IMR-90 (cell line): ENCODE measurements around the gene SULT1B1. TPM values are rescaled to one million over a fixed set of nuclear protein-coding genes. Genes with fewer than 3 reads are reported as not detected.

Experiments used
- ATAC-seq: fragments of 200-7000 bp; cut with Tn5 transposase; 2 replicates; pipeline ENCODE4 v1.9.1; 2020; ENCODE audit warnings: low read depth, mild to moderate bottlenecking, moderate library complexity
- BruUV-seq: library from RNA; stranded (reverse); fragments of 400-500 nt; replicated peaks from 2 replicates; lab custom pipeline; 2021; lab: Mats Ljungman, UMichigan
- CTCF ChIA-PET: fragments of 300-600 bp; formaldehyde crosslinking; extraction: SDS; loops from one replicate; lab custom pipeline; 2021; ENCODE audit warnings: antibody characterized with exemption; lab: Yijun Ruan, JAX
- POLR2A ChIA-PET: fragments of 300-600 bp; sonication (Branson Sonifier 250); formaldehyde crosslinking; loops from one replicate; lab custom pipeline; 2022; ENCODE audit warnings: antibody characterized with exemption; ENCODE audit not compliant: unreplicated experiment; lab: Charles Lee
- DNase-seq: peaks from one replicate; pipeline ENCODE4 v3.0.0; 2013
- H2AFZ ChIP-seq: replicated peaks from 2 replicates; pipeline ENCODE3; 2013; ENCODE audit warnings: low read length, mild to moderate bottlenecking; ENCODE audit not compliant: poor library complexity
- H2AK5ac ChIP-seq: 2 replicates; pipeline ENCODE4 v1.6.1; 2013; ENCODE audit warnings: low read depth, low read length, inconsistent platforms
- H2AK9ac ChIP-seq: replicated peaks from 2 replicates; pipeline ENCODE3; 2013; ENCODE audit warnings: mild to moderate bottlenecking, low read depth, low read length, moderate library complexity; ENCODE audit not compliant: poor library complexity
- H2BK120ac ChIP-seq: 2 replicates; pipeline ENCODE4 v1.6.1; 2013; ENCODE audit warnings: low read depth, low read length, inconsistent platforms
- H2BK15ac ChIP-seq: 3 replicates; pipeline ENCODE4 v1.6.1; 2013; ENCODE audit warnings: low read depth, low read length, inconsistent platforms
- H2BK20ac ChIP-seq: 2 replicates; pipeline ENCODE4 v1.6.1; 2013; ENCODE audit warnings: low read depth, mild to moderate bottlenecking, inconsistent platforms, low read length, moderate library complexity
- H2BK5ac ChIP-seq: 2 replicates; pipeline ENCODE4 v1.6.1; 2013; ENCODE audit warnings: mild to moderate bottlenecking, low read depth, low read length, inconsistent platforms; ENCODE audit not compliant: poor library complexity, severe bottlenecking
- H3K14ac ChIP-seq: replicated peaks from 2 replicates; pipeline ENCODE4 v1.6.1; 2013; ENCODE audit warnings: low read depth, low read length, inconsistent platforms
- H3K18ac ChIP-seq: 2 replicates; pipeline ENCODE4 v1.6.1; 2013; ENCODE audit warnings: low read depth, low read length, control low read depth
- H3K23ac ChIP-seq: 2 replicates; pipeline ENCODE4 v1.6.1; 2013; ENCODE audit warnings: low read depth, low read length, inconsistent platforms
- H3K27ac ChIP-seq: 2 replicates; pipeline ENCODE4 v1.5.1; 2013; ENCODE audit warnings: mild to moderate bottlenecking, control low read depth, low read length; ENCODE audit not compliant: insufficient read depth
- H3K27me3 ChIP-seq: 2 replicates; pipeline ENCODE4 v1.6.1; 2013; ENCODE audit warnings: low read length; ENCODE audit not compliant: control insufficient read depth, insufficient read depth
- H3K36me3 ChIP-seq: 2 replicates; pipeline ENCODE4 v1.6.1; 2013; ENCODE audit warnings: low read length, mixed read lengths; ENCODE audit not compliant: control insufficient read depth, insufficient read depth
- H3K4ac ChIP-seq: 2 replicates; pipeline ENCODE4 v1.6.1; 2013; ENCODE audit warnings: low read depth, low read length, inconsistent platforms
- H3K4me1 ChIP-seq: 2 replicates; pipeline ENCODE4 v1.6.1; 2013; ENCODE audit warnings: low read length, mixed read lengths; ENCODE audit not compliant: control insufficient read depth, insufficient read depth
- H3K4me2 ChIP-seq: 2 replicates; pipeline ENCODE4 v1.6.1; 2013; ENCODE audit warnings: low read depth, mild to moderate bottlenecking, control low read depth, low read length, moderate library complexity
- H3K4me3 ChIP-seq: 2 replicates; pipeline ENCODE4 v1.5.1; 2013; ENCODE audit warnings: low read depth, mild to moderate bottlenecking, control low read depth, low read length, moderate library complexity; ENCODE audit not compliant: insufficient read depth
- H3K56ac ChIP-seq: 2 replicates; pipeline ENCODE4 v1.6.1; 2013; ENCODE audit warnings: low read length, inconsistent platforms; ENCODE audit not compliant: insufficient read depth; ENCODE audit errors: extremely low read depth
- H3K79me1 ChIP-seq, 2 experiments: 2 replicates each; pipeline ENCODE4 v1.6.1; 2013; ENCODE audit warnings: low read length in 2 of 2, inconsistent platforms in 1 of 2, low read depth in 1 of 2
- H3K9ac ChIP-seq: 2 replicates; pipeline ENCODE4 v1.6.1; 2013; ENCODE audit warnings: low read depth, low read length, control low read depth
- H3K9me1 ChIP-seq: 2 replicates; pipeline ENCODE4 v1.6.1; 2013; ENCODE audit warnings: low read length, inconsistent platforms; ENCODE audit not compliant: insufficient read depth
- H3K9me3 ChIP-seq: 2 replicates; pipeline ENCODE4 v1.6.1; 2013; ENCODE audit warnings: low read length; ENCODE audit not compliant: control insufficient read depth, insufficient read depth
- H4K20me1 ChIP-seq: 2 replicates; pipeline ENCODE4 v1.6.1; 2013; ENCODE audit warnings: low read length, inconsistent platforms; ENCODE audit not compliant: insufficient read depth
- H4K5ac ChIP-seq: 2 replicates; pipeline ENCODE4 v1.6.1; 2013; ENCODE audit warnings: mild to moderate bottlenecking, low read depth, low read length, control low read depth
- H4K8ac ChIP-seq, 2 experiments: 2 replicates each; pipeline ENCODE4 v1.6.1; 2013; ENCODE audit warnings: low read depth in 2 of 2, low read length in 2 of 2, control low read depth in 1 of 2, inconsistent platforms in 1 of 2
- H4K91ac ChIP-seq: 2 replicates; pipeline ENCODE4 v1.6.1; 2013; ENCODE audit warnings: low read depth, low read length, inconsistent platforms; ENCODE audit not compliant: insufficient read depth
- BHLHE40 ChIP-seq: fragments of 150-350 bp; IDR thresholded peaks from 2 replicates; pipeline ENCODE4 v1.6.1; 2016; ENCODE audit warnings: mild to moderate bottlenecking, low read depth, low read length
- CEBPB ChIP-seq: IDR thresholded peaks from 2 replicates; pipeline ENCODE4 v1.6.1; 2012; ENCODE audit warnings: low read depth, low read length, improper control_type of control experiment
- CHD1 ChIP-seq: IDR thresholded peaks from 2 replicates; pipeline ENCODE4 v1.6.1; 2012; ENCODE audit warnings: low read depth, low read length, improper control_type of control experiment
- FOS ChIP-seq: fragments of 150-350 bp; IDR thresholded peaks from 2 replicates; pipeline ENCODE4 v1.6.1; 2016; ENCODE audit warnings: low read depth, low read length
- MAFK ChIP-seq: IDR thresholded peaks from 2 replicates; pipeline ENCODE4 v1.6.1; 2012; ENCODE audit warnings: low read depth, low read length, improper control_type of control experiment
- MAZ ChIP-seq: IDR thresholded peaks from 2 replicates; pipeline ENCODE4 v1.6.1; 2012; ENCODE audit warnings: low read depth, mild to moderate bottlenecking, low read length, improper control_type of control experiment, moderate library complexity, borderline replicate concordance
- MXI1 ChIP-seq: IDR thresholded peaks from 2 replicates; pipeline ENCODE4 v1.6.1; 2012; ENCODE audit warnings: low read depth, mild to moderate bottlenecking, low read length, moderate library complexity, borderline replicate concordance
- NFE2L2 ChIP-seq: fragments of 150-350 bp; IDR thresholded peaks from 2 replicates; pipeline ENCODE4 v1.6.1; 2016; ENCODE audit warnings: low read depth, mild to moderate bottlenecking, low read length
- POLR2A ChIP-seq: IDR thresholded peaks from 2 replicates; pipeline ENCODE4 v1.6.1; 2012; ENCODE audit warnings: mild to moderate bottlenecking, low read depth, low read length
- RAD21 ChIP-seq: IDR thresholded peaks from 2 replicates; pipeline ENCODE4 v1.6.1; 2012; ENCODE audit warnings: low read length, improper control_type of control experiment
- RCOR1 ChIP-seq: IDR thresholded peaks from 2 replicates; pipeline ENCODE4 v1.6.1; 2012; ENCODE audit warnings: mild to moderate bottlenecking, low read length, improper control_type of control experiment; ENCODE audit not compliant: insufficient replicate concordance
- RFX5 ChIP-seq: IDR thresholded peaks from 2 replicates; pipeline ENCODE4 v1.8.0; 2012; ENCODE audit warnings: low read depth, mild to moderate bottlenecking, low read length, moderate library complexity
- SMC3 ChIP-seq: fragments of 150-350 bp; IDR thresholded peaks from 2 replicates; pipeline ENCODE4 v1.6.1; 2016; ENCODE audit warnings: low read depth, mild to moderate bottlenecking, antibody characterized with exemption, low read length, moderate library complexity
- WGBS, 2 experiments: methylation state at CpG; one replicate each; pipeline versions ENCODE4 v1.1.5 to v1.1.7; 2013; ENCODE audit warnings: missing lambda C conversion rate in 2 of 2; ENCODE audit not compliant: insufficient read length in 1 of 2; ENCODE audit errors: extremely low coverage in 2 of 2; 5-methylcytosine and 5-hydroxymethylcytosine counted together
- dilution Hi-C: fragments of 300-500 bp; cut with HindIII; formaldehyde crosslinking; loops from one replicate; pipeline ENCODE4 v1.14.3; 2018; ENCODE audit warnings: low sequenced_read_pairs; ENCODE audit not compliant: unreplicated experiment
- in situ Hi-C: fragments of 300-500 bp; cut with MboI; formaldehyde crosslinking; loops from 3 replicates; pipeline ENCODE4 v1.14.3; 2019; ENCODE audit warnings: low sequenced_read_pairs, inconsistent platforms, mixed read lengths
- intact Hi-C: fragments of 100-400 bp; cut with micrococcal nuclease; formaldehyde crosslinking; loops from 2 replicates; pipeline ENCODE4 v1.10.0; 2022
- polyA plus RNA-seq, 3 experiments: library from polyadenylated mRNA; depleted of rRNA; stranded (reverse); fragments of >200 nt; gene quantifications; 2 replicates each; pipeline ENCODE4 v1.2.3, GENCODE V29; 2012; ENCODE audit warnings: low replicate concordance in 1 of 3
- total RNA-seq: library from RNA; depleted of rRNA; stranded (reverse); fragments of >200 nt; gene quantifications from 2 replicates; pipeline ENCODE4 v1.2.3, GENCODE V29; 2012
- TF ChIP-seq, protein P1 (sequence below): fragments of 150-350 bp; IDR thresholded peaks from 2 replicates; pipeline ENCODE4 v1.6.1; 2017; ENCODE audit warnings: mild to moderate bottlenecking, antibody characterized with exemption, low read length, low read depth
- TF ChIP-seq, protein P2 (sequence below): fragments of 150-350 bp; IDR thresholded peaks from 2 replicates; pipeline ENCODE4 v1.6.1; 2016; ENCODE audit warnings: low read depth, mild to moderate bottlenecking, low read length, moderate library complexity, borderline replicate concordance
- TF ChIP-seq, protein P3 (sequence below): conservative IDR thresholded peaks from 2 replicates; pipeline ENCODE4 v1.5.1; 2012; ENCODE audit warnings: mild to moderate bottlenecking, low read depth, low read length, improper control_type of control experiment

The SULT1B1 gene
- total and polyA plus RNA-seq, 2 of the 4 experiments (the other 2 are of a cell fraction) = 0.05 to 0.18 TPM

DNA sequence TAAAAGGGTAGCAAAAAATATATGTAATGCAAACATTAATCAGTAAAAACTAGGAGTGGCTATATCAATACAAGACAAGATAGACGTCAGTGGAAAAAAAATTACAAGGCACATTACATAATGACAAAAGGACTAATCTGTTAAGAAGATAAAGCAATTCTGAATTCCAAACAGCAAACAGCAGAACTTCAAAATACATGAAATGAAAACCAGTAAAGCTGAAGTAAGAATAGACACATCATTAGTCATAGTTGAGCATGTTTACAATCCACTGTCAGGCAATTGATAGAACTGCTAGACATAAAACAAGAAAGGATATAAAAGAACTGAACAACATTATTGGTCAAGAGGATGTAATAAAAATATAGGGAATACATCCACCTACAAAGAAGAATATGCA lies 12.2 kb downstream of the SULT1B1 start:
- no peak for ATAC-seq

More for the DNA sequence above, 12.2 kb downstream of the SULT1B1 start:
- no peak overlapping the region for H3K4ac ChIP-seq
- H2AK5ac ChIP-seq = no peak overlapping the region
- no peak overlapping the region for H2BK15ac ChIP-seq
- no peak overlapping the region for H2BK20ac ChIP-seq
- no peaks in the 10 kb centered on the region for H3K36me3 ChIP-seq
- no peaks in the 10 kb centered on the region for H3K27me3 ChIP-seq
- H4K20me1 ChIP-seq = no peaks in the 10 kb centered on the region; the same call in 1 of the 2 replicates
- no peak overlapping the region for H2BK120ac ChIP-seq
- intact Hi-C loops (no loop called here), in situ Hi-C loops (no loop called here), dilution Hi-C loops (no loop called here)
- H3K23ac ChIP-seq = no peak overlapping the region
- no peak overlapping the region for H4K5ac ChIP-seq
- no peak overlapping the region for H2AK9ac ChIP-seq
- H3K18ac ChIP-seq = no peak overlapping the region
- no peak overlapping the region for H3K27ac ChIP-seq
- DNase-seq = no peak
- no CpG with 5 or more reads among the region's 1 CpG for WGBS, 2 experiments
- H3K79me1 ChIP-seq = no peaks in the 10 kb centered on the region
- H4K91ac ChIP-seq = no peak overlapping the region
- no peak overlapping the region for H3K4me2 ChIP-seq
- no peak overlapping the region for H2AFZ ChIP-seq
- no peak overlapping the region for H4K8ac ChIP-seq
- H2BK5ac ChIP-seq = no peak overlapping the region
- H3K4me3 ChIP-seq = no peak overlapping the region
- no peak overlapping the region for H3K9ac ChIP-seq
- no peaks in the 10 kb centered on the region for H3K4me1 ChIP-seq
- H3K9me3 ChIP-seq = no peaks in the 10 kb centered on the region; the same call in 1 of the 2 replicates
- no TSS peak for BruUV-seq
- H3K56ac ChIP-seq = no peak overlapping the region
- ChIA-PET POLR2A (no interaction called here), CTCF (no interaction called here)
- H3K9me1 ChIP-seq = no peaks in the 10 kb centered on the region
- H3K14ac ChIP-seq = no peak overlapping the region
- TF ChIP-seq MAZ (no peak), SMC3 (no peak), RCOR1 (no peak), RAD21 (no peak), BHLHE40 (no peak), NFE2L2 (no peak), RFX5 (no peak), FOS (no peak), CHD1 (no peak), MXI1 (no peak), MAFK (no peak), POLR2A (no peak), CEBPB (no peak)
- TF ChIP-seq, protein P1, sequence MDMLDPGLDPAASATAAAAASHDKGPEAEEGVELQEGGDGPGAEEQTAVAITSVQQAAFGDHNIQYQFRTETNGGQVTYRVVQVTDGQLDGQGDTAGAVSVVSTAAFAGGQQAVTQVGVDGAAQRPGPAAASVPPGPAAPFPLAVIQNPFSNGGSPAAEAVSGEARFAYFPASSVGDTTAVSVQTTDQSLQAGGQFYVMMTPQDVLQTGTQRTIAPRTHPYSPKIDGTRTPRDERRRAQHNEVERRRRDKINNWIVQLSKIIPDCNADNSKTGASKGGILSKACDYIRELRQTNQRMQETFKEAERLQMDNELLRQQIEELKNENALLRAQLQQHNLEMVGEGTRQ = no peak
- TF ChIP-seq, protein P2, sequence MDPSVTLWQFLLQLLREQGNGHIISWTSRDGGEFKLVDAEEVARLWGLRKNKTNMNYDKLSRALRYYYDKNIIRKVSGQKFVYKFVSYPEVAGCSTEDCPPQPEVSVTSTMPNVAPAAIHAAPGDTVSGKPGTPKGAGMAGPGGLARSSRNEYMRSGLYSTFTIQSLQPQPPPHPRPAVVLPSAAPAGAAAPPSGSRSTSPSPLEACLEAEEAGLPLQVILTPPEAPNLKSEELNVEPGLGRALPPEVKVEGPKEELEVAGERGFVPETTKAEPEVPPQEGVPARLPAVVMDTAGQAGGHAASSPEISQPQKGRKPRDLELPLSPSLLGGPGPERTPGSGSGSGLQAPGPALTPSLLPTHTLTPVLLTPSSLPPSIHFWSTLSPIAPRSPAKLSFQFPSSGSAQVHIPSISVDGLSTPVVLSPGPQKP = no peak
- TF ChIP-seq, protein P3, sequence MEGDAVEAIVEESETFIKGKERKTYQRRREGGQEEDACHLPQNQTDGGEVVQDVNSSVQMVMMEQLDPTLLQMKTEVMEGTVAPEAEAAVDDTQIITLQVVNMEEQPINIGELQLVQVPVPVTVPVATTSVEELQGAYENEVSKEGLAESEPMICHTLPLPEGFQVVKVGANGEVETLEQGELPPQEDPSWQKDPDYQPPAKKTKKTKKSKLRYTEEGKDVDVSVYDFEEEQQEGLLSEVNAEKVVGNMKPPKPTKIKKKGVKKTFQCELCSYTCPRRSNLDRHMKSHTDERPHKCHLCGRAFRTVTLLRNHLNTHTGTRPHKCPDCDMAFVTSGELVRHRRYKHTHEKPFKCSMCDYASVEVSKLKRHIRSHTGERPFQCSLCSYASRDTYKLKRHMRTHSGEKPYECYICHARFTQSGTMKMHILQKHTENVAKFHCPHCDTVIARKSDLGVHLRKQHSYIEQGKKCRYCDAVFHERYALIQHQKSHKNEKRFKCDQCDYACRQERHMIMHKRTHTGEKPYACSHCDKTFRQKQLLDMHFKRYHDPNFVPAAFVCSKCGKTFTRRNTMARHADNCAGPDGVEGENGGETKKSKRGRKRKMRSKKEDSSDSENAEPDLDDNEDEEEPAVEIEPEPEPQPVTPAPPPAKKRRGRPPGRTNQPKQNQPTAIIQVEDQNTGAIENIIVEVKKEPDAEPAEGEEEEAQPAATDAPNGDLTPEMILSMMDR = no peak
